K562 (cell line): ENCODE measurements around the gene RETN. TPM values are rescaled to one million over a fixed set of nuclear protein-coding genes. Genes with fewer than 3 reads are reported as not detected.

Experiments
- ASH1L ChIP-seq: fragments of 450-650 bp; IDR thresholded peaks from 2 replicates; pipeline ENCODE4 v1.6.1; 2018; ENCODE audit warnings: borderline replicate concordance, mild to moderate bottlenecking, low read depth; ENCODE audit not compliant: partially characterized antibody
- CBFA2T2 ChIP-seq: fragments of 450-650 bp; conservative IDR thresholded peaks from 2 replicates; pipeline ENCODE4 v1.6.1; 2017; ENCODE audit warnings: mild to moderate bottlenecking
- CC2D1A ChIP-seq: fragments of 450-650 bp; IDR thresholded peaks from 2 replicates; pipeline ENCODE4 v1.6.1; 2017; ENCODE audit warnings: mild to moderate bottlenecking
- CREB3L1 ChIP-seq: fragments of 450-650 bp; IDR thresholded peaks from 2 replicates; pipeline ENCODE4 v1.6.1; 2014; ENCODE audit warnings: low read depth, mild to moderate bottlenecking, moderate library complexity, borderline replicate concordance
- E2F1 ChIP-seq: sonication (generic); formaldehyde crosslinking; IDR thresholded peaks from 2 replicates; pipeline ENCODE4 v1.8.1; 2023; ENCODE audit warnings: mild to moderate bottlenecking, missing genetic modification reagents, moderate library complexity
- FOXJ2 ChIP-seq: fragments of 200-800 bp; sonication (Bioruptor generic); IDR thresholded peaks from 2 replicates; pipeline ENCODE4 v1.6.1; 2016; ENCODE audit warnings: missing genetic modification characterization, missing compliant biosample characterization
- HBP1 ChIP-seq: fragments of 450-650 bp; formaldehyde crosslinking; IDR thresholded peaks from 2 replicates; pipeline ENCODE4 v1.4.0; 2022; ENCODE audit warnings: missing genetic modification characterization
- IRF9 ChIP-seq: fragments of 450-650 bp; IDR thresholded peaks from 2 replicates; pipeline ENCODE4 v1.6.1; 2016; ENCODE audit warnings: missing biosample characterization, missing genetic modification characterization
- MEF2A ChIP-seq: IDR thresholded peaks from 2 replicates; pipeline ENCODE4 v1.6.1; 2011; ENCODE audit warnings: low read depth, mild to moderate bottlenecking, low read length, moderate library complexity; ENCODE audit not compliant: control insufficient read depth
- NR2F6 ChIP-seq: fragments of 450-650 bp; formaldehyde crosslinking; IDR thresholded peaks from 2 replicates; pipeline ENCODE4 v1.4.0; 2020; ENCODE audit warnings: mild to moderate bottlenecking
- PHF8 ChIP-seq: fragments of 200-600 bp; sonication (generic); IDR thresholded peaks from 2 replicates; pipeline ENCODE4 v1.6.1; 2012; ENCODE audit warnings: mixed run types, mild to moderate bottlenecking, inconsistent platforms, low read length, moderate library complexity, borderline replicate concordance
- POLR2B ChIP-seq: fragments of 450-650 bp; IDR thresholded peaks from 2 replicates; pipeline ENCODE4 v1.6.1; 2018; ENCODE audit warnings: low read depth; ENCODE audit not compliant: partially characterized antibody
- YY1 ChIP-seq, 3 experiments: IDR thresholded peaks; 2 replicates each; pipeline ENCODE4 v1.6.1; 2011; ENCODE audit warnings: low read length in 2 of 3, mild to moderate bottlenecking in 2 of 3, moderate library complexity in 2 of 3, borderline replicate concordance in 1 of 3, control low read depth in 1 of 3, low read depth in 1 of 3; ENCODE audit not compliant: insufficient read depth in 3 of 3, insufficient replicate concordance in 2 of 3, control insufficient read depth in 1 of 3, insufficient read length in 1 of 3; ENCODE audit errors: extremely low read depth in 1 of 3
- ZBTB43 ChIP-seq: sonication (generic); formaldehyde crosslinking; IDR thresholded peaks from 2 replicates; pipeline ENCODE4 v1.8.0; 2023; ENCODE audit warnings: mild to moderate bottlenecking, missing genetic modification reagents
- ZNF384 ChIP-seq: IDR thresholded peaks from 2 replicates; pipeline ENCODE4 v1.6.1; 2012; ENCODE audit warnings: low read depth, low read length, improper control_type of control experiment
- ZNF584 ChIP-seq: fragments of 200-800 bp; sonication (Bioruptor generic); IDR thresholded peaks from 2 replicates; pipeline ENCODE4 v1.6.1; 2016; ENCODE audit warnings: low read depth, mild to moderate bottlenecking, missing genetic modification characterization, missing compliant biosample characterization
- ZNF655 ChIP-seq: fragments of 250-450 bp; sonication (Bioruptor Pico); IDR thresholded peaks from 2 replicates; pipeline ENCODE4 v1.5.0; 2021
- polyA plus RNA-seq, 8 experiments: library from polyadenylated mRNA; depleted of rRNA in 4 of 8; stranded (reverse) in 5 of 8; unstranded in 3 of 8; fragments of >200 nt; fragmentation: Nextera tagmentation in 2 of 8; fragmentation: Illumina TruSeq in 1 of 8; extraction: Ambion mirVana in 2 of 8; extraction: Trizol in 1 of 8; gene quantifications; 2 replicates each; pipeline versions ENCODE4 v1.2.1 to v1.2.3, GENCODE V29; 2011 to 2014; ENCODE audit warnings: inconsistent platforms in 1 of 8, missing spikeins in 1 of 8
- total RNA-seq, 7 experiments: library from RNA; depleted of rRNA in 6 of 7; stranded (reverse); fragments of >200 nt in 6 of 7; fragmentation: Illumina TruSeq in 2 of 7; extraction: Trizol in 2 of 7; gene quantifications; 2 replicates each; pipeline versions ENCODE4 v1.2.1 to v1.2.3, GENCODE V29; 2011 to 2021; ENCODE audit warnings: low replicate concordance in 1 of 7

The RETN gene
- total and polyA plus RNA-seq, 9 of the 15 experiments (the other 6 are each of a cell fraction or from before 2014, with no cell fraction given): not detected

GRCh38 chr19:7629347-7630054 lies 39.3 kb upstream of the RETN start, which contains the start of the genes PET100 and XAB2 (continued):
- TF ChIP-seq YY1 (IDR thresholded peaks at IDR 0.05; ENCODE audit: borderline replicate concordance in 1 of 3, control insufficient read depth in 1 of 3, extremely low read depth in 1 of 3, insufficient read depth in 3 of 3, insufficient read length in 1 of 3, insufficient replicate concordance in 2 of 3, low read depth in 1 of 3, low read length in 2 of 3) (peak; percentile 28 to 92 (median 88)), MEF2A (no peak), CREB3L1 (peak; percentile 34; the same call in 1 of the 2 replicates), ZNF384 (no peak), PHF8 (peak; percentile 87; the same call in 1 of the 2 replicates), ZNF584 (CRISPR knock-in tag) (no peak), HBP1 (no peak), CC2D1A (no peak), E2F1 (CRISPR knock-in tag) (peak; percentile 72; the same call in 1 of the 2 replicates), FOXJ2 (no peak), ZNF655 (CRISPR knock-in tag) (no peak), NR2F6 (no peak), POLR2B (peak; percentile 64), ZBTB43 (no peak), ASH1L (peak; percentile 98), IRF9 (tag) (no peak), CBFA2T2 (no peak)
